ENCODE measurements around the gene RPL22. TPM values are rescaled to one million over a fixed set of nuclear protein-coding genes. Genes with fewer than 3 reads are reported as not detected.

RPL22 gene
- total and polyA plus RNA-seq, 4 donors, result 38.9 to 105 (median 77.3) TPM

- Histone ChIP-seq H3K9me3 (ENCODE audit: control insufficient read depth in 4 of 4, low read length in 3 of 4) (no peaks in the 10 kb centered on the region), H3K4me1 (ENCODE audit: control insufficient read depth in 4 of 4, insufficient read depth in 4 of 4, low read length in 3 of 4) (no peaks in the 10 kb centered on the region), H3K27me3 (ENCODE audit: control insufficient read depth in 4 of 4, insufficient read depth in 4 of 4, low read length in 3 of 4) (no peaks in the 10 kb centered on the region), H3K27ac (ENCODE audit: low read depth in 1 of 2, low read length in 2 of 2) (no peak overlapping the region), H3K9ac (ENCODE audit: low read depth in 1 of 2, low read length in 2 of 2) (no peak overlapping the region), H3K36me3 (ENCODE audit: control insufficient read depth in 4 of 4, insufficient read depth in 3 of 4, low read depth in 1 of 4, low read length in 3 of 4) (no peaks in the 10 kb centered on the region), H3K4me3 (ENCODE audit: low read depth in 1 of 3, low read length in 3 of 3) (no peak overlapping the region)
- no peak for TF ChIP-seq ZBTB33 (IDR thresholded peaks at IDR 0.05)
- no peak for TF ChIP-seq CTCF (IDR thresholded peaks at IDR 0.05; ENCODE audit: low read depth, low read length, missing input control)
- TF ChIP-seq RXRA (IDR thresholded peaks at IDR 0.05), result no peak
- no peak for TF ChIP-seq YY1 (IDR thresholded peaks at IDR 0.05)
- no peak for TF ChIP-seq GABPA (IDR thresholded peaks at IDR 0.05 in 1 of 2, conservative IDR thresholded peaks at IDR 0.05 in 1 of 2)
- TF ChIP-seq HNF4G (IDR thresholded peaks at IDR 0.05), result no peak
- no peak for TF ChIP-seq REST (IDR thresholded peaks at IDR 0.05)
- no peak for TF ChIP-seq RAD21 (IDR thresholded peaks at IDR 0.05)
- no peak for TF ChIP-seq FOXA2 (IDR thresholded peaks at IDR 0.05)
- TF ChIP-seq FOXA1 (IDR thresholded peaks at IDR 0.05), result no peak
- no peak for TF ChIP-seq EGR1 (IDR thresholded peaks at IDR 0.05; ENCODE audit: low read depth in 2 of 2)
- TF ChIP-seq MAX (IDR thresholded peaks at IDR 0.05), result no peak
- no peak for TF ChIP-seq TAF1 (conservative IDR thresholded peaks at IDR 0.05)
- no peak for TF ChIP-seq JUND (IDR thresholded peaks at IDR 0.05)
- no peak for TF ChIP-seq SP1 (IDR thresholded peaks at IDR 0.05)
- TF ChIP-seq ATF3 (IDR thresholded peaks at IDR 0.05), result no peak
- no peak for TF ChIP-seq NR2F2 (IDR thresholded peaks at IDR 0.05)
- no peak for TF ChIP-seq HNF4A (conservative IDR thresholded peaks at IDR 0.05)
- WGBS, result 74% methylated on average over 19 of the region's 19 CpGs
- DNase-seq (ENCODE audit: low spot score), result no peak
Observed at GRCh38 chr1:6163973-6164617, 35.3 kb downstream of the RPL22 start.
